ENCODE data around the gene JAKMIP2. TPM values are rescaled to one million over a fixed set of nuclear protein-coding genes. Genes with fewer than 3 reads are reported as not detected.

JAKMIP2 gene
- total RNA-seq (2022; extraction: Qiagen RNA extraction; ENCODE audit: low read depth), result not detected in 5 replicates

GRCh38 chr5:147782110-147783028 lies at the start of gene JAKMIP2:
TSS of gene JAKMIP2 (minus strand) at chr5:147782728. CDS start at chr5:147671806, 110,922 bp downstream.

GRCh38 chr5:147831465-147831864 lies 48.9 kb upstream of the JAKMIP2 start, which contains the start of gene SPINK1:
TSS of gene SPINK1 (minus strand) at chr5:147831671. CDS start at chr5:147831577, 94 bp downstream.

Other genes starting within 250 kb of the JAKMIP2 start
- gene SPINK1, start 48.9 kb upstream of the JAKMIP2 start, total RNA-seq (2022; extraction: Qiagen RNA extraction; ENCODE audit: low read depth), result 0.43 to 5.6 TPM (median 1.6 TPM) in 4 of 5 replicates, not detected in the other
- gene SCGB3A2, start 96.0 kb upstream of the JAKMIP2 start, total RNA-seq (2022; extraction: Qiagen RNA extraction; ENCODE audit: low read depth), result not detected in 5 replicates
- gene C5orf46, start 123.8 kb upstream of the JAKMIP2 start, total RNA-seq (2022; extraction: Qiagen RNA extraction; ENCODE audit: low read depth), result not detected in 5 replicates

All from A549 treated with RU486 at 1 μM for 4 hours (cell line).